NCI-H510A (cell line): ENCODE measurements around the gene OPA3.

Source experiments
- DNase-seq: peaks from one replicate; lab custom pipeline; 2025; lab: John Stamatoyannopoulos, UW

OPA3 gene

GRCh38 chr19:45503909-45504308, 80.7 kb downstream of the OPA3 start:
- DNase-seq, result no peak

- DNase-seq, result no peak
Measured at GRCh38 chr19:45502111-45502510, 82.5 kb downstream of the OPA3 start.

GRCh38 chr19:45501730-45502014, 82.9 kb downstream of the OPA3 start:
- no peak for DNase-seq

- DNase-seq, result no peak
Measured at GRCh38 chr19:45500918-45501729, 83.5 kb downstream of the OPA3 start.

GRCh38 chr19:45499196-45500180, 85.1 kb downstream of the OPA3 start:
- DNase-seq, result no peak

GRCh38 chr19:45498411-45499195, 86.0 kb downstream of the OPA3 start, which contains the start of gene PPM1N:
Gene PPM1N, plus strand, starts transcription at chr19:45498443. Its CDS starts 30 bp downstream, at chr19:45498473.
- DNase-seq, result no peak

- DNase-seq, result no peak
Measured at GRCh38 chr19:45497791-45498190, 86.8 kb downstream of the OPA3 start.

- no peak for DNase-seq
Measured at GRCh38 chr19:45496349-45496953, 88.2 kb downstream of the OPA3 start.

GRCh38 chr19:45495178-45495577, 89.4 kb downstream of the OPA3 start:
- DNase-seq, result no peak

- no peak for DNase-seq
Measured at GRCh38 chr19:45494261-45494916, 90.2 kb downstream of the OPA3 start.

GRCh38 chr19:45492627-45493470, 91.8 kb downstream of the OPA3 start:
- DNase-seq, result no peak

- DNase-seq, result no peak
Measured at GRCh38 chr19:45492137-45492626, 92.4 kb downstream of the OPA3 start.

GRCh38 chr19:45489216-45489855, 95.3 kb downstream of the OPA3 start:
- no peak for DNase-seq

GRCh38 chr19:45488708-45489107, 95.9 kb downstream of the OPA3 start:
- DNase-seq, result no peak

- peak; percentile 94 for DNase-seq
Measured at GRCh38 chr19:45485305-45486077, 99.1 kb downstream of the OPA3 start.

GRCh38 chr19:45484273-45484945, 100.2 kb downstream of the OPA3 start:
- DNase-seq, result no peak

- DNase-seq, result no peak
Measured at GRCh38 chr19:45483033-45483432, 101.6 kb downstream of the OPA3 start.
